OCI-LY7 (cell line): ENCODE measurements around the gene PLAAT3.

Source experiments
- CTCF ChIP-seq: fragments of 200-600 bp; sonication (generic); conservative IDR thresholded peaks from 2 replicates; pipeline ENCODE4 v1.5.1; 2014; ENCODE audit warnings: mild to moderate bottlenecking, antibody characterized with exemption, low read length, moderate library complexity, mixed read lengths
- EZH2phosphoT487 ChIP-seq: fragments of 200-600 bp; sonication (generic); IDR thresholded peaks from 2 replicates; pipeline ENCODE4 v1.6.1; 2018; ENCODE audit warnings: low read depth, borderline replicate concordance, mild to moderate bottlenecking, mixed run types, antibody characterized with exemption, low read length, moderate library complexity, mixed read lengths

- TF ChIP-seq CTCF (peak; percentile 91), EZH2phosphoT487 (no peak)
Observed at GRCh38 chr11:63635762-63636465, 21.7 kb upstream of the PLAAT3 start.
